IMR-90 (cell line): Measurements from ENCODE around the gene CLEC16A. TPM values are rescaled to one million over a fixed set of nuclear protein-coding genes. Genes with fewer than 3 reads are reported as not detected.

ENCODE experiments used
- ATAC-seq: fragments of 200-7000 bp; cut with Tn5 transposase; 2 replicates; pipeline ENCODE4 v1.9.1; 2020; ENCODE audit warnings: low read depth, mild to moderate bottlenecking, moderate library complexity
- BruUV-seq: library from RNA; stranded (reverse); fragments of 400-500 nt; replicated peaks from 2 replicates; lab custom pipeline; 2021; lab: Mats Ljungman, UMichigan
- CTCF ChIA-PET: fragments of 300-600 bp; formaldehyde crosslinking; extraction: SDS; loops from one replicate; lab custom pipeline; 2021; ENCODE audit warnings: antibody characterized with exemption; lab: Yijun Ruan, JAX
- POLR2A ChIA-PET: fragments of 300-600 bp; sonication (Branson Sonifier 250); formaldehyde crosslinking; loops from one replicate; lab custom pipeline; 2022; ENCODE audit warnings: antibody characterized with exemption; ENCODE audit not compliant: unreplicated experiment; lab: Charles Lee
- DNase-seq: peaks from one replicate; pipeline ENCODE4 v3.0.0; 2013
- H2AFZ ChIP-seq: replicated peaks from 2 replicates; pipeline ENCODE3; 2013; ENCODE audit warnings: low read length, mild to moderate bottlenecking; ENCODE audit not compliant: poor library complexity
- H2AK5ac ChIP-seq: 2 replicates; pipeline ENCODE4 v1.6.1; 2013; ENCODE audit warnings: low read depth, low read length, inconsistent platforms
- H2AK9ac ChIP-seq: replicated peaks from 2 replicates; pipeline ENCODE3; 2013; ENCODE audit warnings: mild to moderate bottlenecking, low read depth, low read length, moderate library complexity; ENCODE audit not compliant: poor library complexity
- H2BK120ac ChIP-seq: 2 replicates; pipeline ENCODE4 v1.6.1; 2013; ENCODE audit warnings: low read depth, low read length, inconsistent platforms
- H2BK15ac ChIP-seq: 3 replicates; pipeline ENCODE4 v1.6.1; 2013; ENCODE audit warnings: low read depth, low read length, inconsistent platforms
- H2BK20ac ChIP-seq: 2 replicates; pipeline ENCODE4 v1.6.1; 2013; ENCODE audit warnings: low read depth, mild to moderate bottlenecking, inconsistent platforms, low read length, moderate library complexity
- H2BK5ac ChIP-seq: 2 replicates; pipeline ENCODE4 v1.6.1; 2013; ENCODE audit warnings: mild to moderate bottlenecking, low read depth, low read length, inconsistent platforms; ENCODE audit not compliant: poor library complexity, severe bottlenecking
- H3K14ac ChIP-seq: replicated peaks from 2 replicates; pipeline ENCODE4 v1.6.1; 2013; ENCODE audit warnings: low read depth, low read length, inconsistent platforms
- H3K18ac ChIP-seq: 2 replicates; pipeline ENCODE4 v1.6.1; 2013; ENCODE audit warnings: low read depth, low read length, control low read depth
- H3K23ac ChIP-seq: 2 replicates; pipeline ENCODE4 v1.6.1; 2013; ENCODE audit warnings: low read depth, low read length, inconsistent platforms
- H3K27ac ChIP-seq: 2 replicates; pipeline ENCODE4 v1.5.1; 2013; ENCODE audit warnings: mild to moderate bottlenecking, control low read depth, low read length; ENCODE audit not compliant: insufficient read depth
- H3K27me3 ChIP-seq: 2 replicates; pipeline ENCODE4 v1.6.1; 2013; ENCODE audit warnings: low read length; ENCODE audit not compliant: control insufficient read depth, insufficient read depth
- H3K36me3 ChIP-seq: 2 replicates; pipeline ENCODE4 v1.6.1; 2013; ENCODE audit warnings: low read length, mixed read lengths; ENCODE audit not compliant: control insufficient read depth, insufficient read depth
- H3K4ac ChIP-seq: 2 replicates; pipeline ENCODE4 v1.6.1; 2013; ENCODE audit warnings: low read depth, low read length, inconsistent platforms
- H3K4me1 ChIP-seq: 2 replicates; pipeline ENCODE4 v1.6.1; 2013; ENCODE audit warnings: low read length, mixed read lengths; ENCODE audit not compliant: control insufficient read depth, insufficient read depth
- H3K4me2 ChIP-seq: 2 replicates; pipeline ENCODE4 v1.6.1; 2013; ENCODE audit warnings: low read depth, mild to moderate bottlenecking, control low read depth, low read length, moderate library complexity
- H3K4me3 ChIP-seq: 2 replicates; pipeline ENCODE4 v1.5.1; 2013; ENCODE audit warnings: low read depth, mild to moderate bottlenecking, control low read depth, low read length, moderate library complexity; ENCODE audit not compliant: insufficient read depth
- H3K56ac ChIP-seq: 2 replicates; pipeline ENCODE4 v1.6.1; 2013; ENCODE audit warnings: low read length, inconsistent platforms; ENCODE audit not compliant: insufficient read depth; ENCODE audit errors: extremely low read depth
- H3K79me1 ChIP-seq, 2 experiments: 2 replicates each; pipeline ENCODE4 v1.6.1; 2013; ENCODE audit warnings: low read length in 2 of 2, inconsistent platforms in 1 of 2, low read depth in 1 of 2
- H3K9ac ChIP-seq: 2 replicates; pipeline ENCODE4 v1.6.1; 2013; ENCODE audit warnings: low read depth, low read length, control low read depth
- H3K9me1 ChIP-seq: 2 replicates; pipeline ENCODE4 v1.6.1; 2013; ENCODE audit warnings: low read length, inconsistent platforms; ENCODE audit not compliant: insufficient read depth
- H3K9me3 ChIP-seq: 2 replicates; pipeline ENCODE4 v1.6.1; 2013; ENCODE audit warnings: low read length; ENCODE audit not compliant: control insufficient read depth, insufficient read depth
- H4K20me1 ChIP-seq: 2 replicates; pipeline ENCODE4 v1.6.1; 2013; ENCODE audit warnings: low read length, inconsistent platforms; ENCODE audit not compliant: insufficient read depth
- H4K5ac ChIP-seq: 2 replicates; pipeline ENCODE4 v1.6.1; 2013; ENCODE audit warnings: mild to moderate bottlenecking, low read depth, low read length, control low read depth
- H4K8ac ChIP-seq, 2 experiments: 2 replicates each; pipeline ENCODE4 v1.6.1; 2013; ENCODE audit warnings: low read depth in 2 of 2, low read length in 2 of 2, control low read depth in 1 of 2, inconsistent platforms in 1 of 2
- H4K91ac ChIP-seq: 2 replicates; pipeline ENCODE4 v1.6.1; 2013; ENCODE audit warnings: low read depth, low read length, inconsistent platforms; ENCODE audit not compliant: insufficient read depth
- FOS ChIP-seq: fragments of 150-350 bp; IDR thresholded peaks from 2 replicates; pipeline ENCODE4 v1.6.1; 2016; ENCODE audit warnings: low read depth, low read length
- RFX5 ChIP-seq: IDR thresholded peaks from 2 replicates; pipeline ENCODE4 v1.8.0; 2012; ENCODE audit warnings: low read depth, mild to moderate bottlenecking, low read length, moderate library complexity
- WGBS, 2 experiments: methylation state at CpG; one replicate each; pipeline versions ENCODE4 v1.1.5 to v1.1.7; 2013; ENCODE audit warnings: missing lambda C conversion rate in 2 of 2; ENCODE audit not compliant: insufficient read length in 1 of 2; ENCODE audit errors: extremely low coverage in 2 of 2; 5-methylcytosine and 5-hydroxymethylcytosine counted together
- dilution Hi-C: fragments of 300-500 bp; cut with HindIII; formaldehyde crosslinking; loops from one replicate; pipeline ENCODE4 v1.14.3; 2018; ENCODE audit warnings: low sequenced_read_pairs; ENCODE audit not compliant: unreplicated experiment
- in situ Hi-C: fragments of 300-500 bp; cut with MboI; formaldehyde crosslinking; loops from 3 replicates; pipeline ENCODE4 v1.14.3; 2019; ENCODE audit warnings: low sequenced_read_pairs, inconsistent platforms, mixed read lengths
- intact Hi-C: fragments of 100-400 bp; cut with micrococcal nuclease; formaldehyde crosslinking; loops from 2 replicates; pipeline ENCODE4 v1.10.0; 2022
- polyA plus RNA-seq, 3 experiments: library from polyadenylated mRNA; depleted of rRNA; stranded (reverse); fragments of >200 nt; gene quantifications; 2 replicates each; pipeline ENCODE4 v1.2.3, GENCODE V29; 2012; ENCODE audit warnings: low replicate concordance in 1 of 3
- total RNA-seq: library from RNA; depleted of rRNA; stranded (reverse); fragments of >200 nt; gene quantifications from 2 replicates; pipeline ENCODE4 v1.2.3, GENCODE V29; 2012

Gene CLEC16A
- total and polyA plus RNA-seq, 2 of the 4 experiments (the other 2 are of a cell fraction): 15.9 to 16.5 TPM

GRCh38 chr16:10982465-10983150 lies 38.2 kb downstream of the CLEC16A start:
- no peak for TF ChIP-seq RFX5
- TF ChIP-seq FOS: no peak
- 68% methylated on average over 6 of the region's 15 CpGs; no CpG with 5 or more reads in 1 of the 2 experiments for WGBS, 2 experiments
- H3K27me3 ChIP-seq: no peaks in the 10 kb centered on the region
- ChIA-PET POLR2A (no interaction called here), CTCF (interaction anchor here (2.0 to 2.5 kb wide), 2 partner anchors 18 to 273 kb away, joined by 5 to 14 read pairs; partner anchors contain the start of gene SOCS1)
- H3K79me1 ChIP-seq: peaks cover 6 to 20% of the 10 kb centered on the region in 2 experiments; a peak in 1 of 4 replicates
- H3K27ac ChIP-seq: peak overlapping the region; percentile 5; the same call in 1 of the 2 replicates
- in situ Hi-C loops (loop anchor here (10.0 kb wide), 1 partner anchor 112 kb away; no protein-coding TSS in a partner anchor), intact Hi-C loops (no loop called here), dilution Hi-C loops (no loop called here)
- H3K9me3 ChIP-seq: no peaks in the 10 kb centered on the region
- BruUV-seq: no TSS peak
- peak overlapping the region; percentile 48 for H4K91ac ChIP-seq
- H3K4me3 ChIP-seq: no peak overlapping the region
- peak overlapping the region in 1 of 2 experiments; percentile 24; a peak in 1 of 4 replicates for H4K8ac ChIP-seq
- no peaks in the 10 kb centered on the region for H4K20me1 ChIP-seq
- H3K18ac ChIP-seq: peak overlapping the region; percentile 53
- H2AFZ ChIP-seq: no peak overlapping the region
- H3K4me2 ChIP-seq: no peak overlapping the region
- peaks cover 26% of the 10 kb centered on the region for H3K9me1 ChIP-seq
- H3K4ac ChIP-seq: peak overlapping the region; percentile 66
- peak overlapping the region; percentile 45; the same call in 1 of the 2 replicates for H3K14ac ChIP-seq
- peak overlapping the region; percentile 69 for H2BK120ac ChIP-seq
- H4K5ac ChIP-seq: peak overlapping the region; percentile 81; the same call in 1 of the 2 replicates
- peaks cover 17% of the 10 kb centered on the region for H3K4me1 ChIP-seq
- H3K9ac ChIP-seq: no peak overlapping the region
- no peak for ATAC-seq
- H2BK15ac ChIP-seq: peak overlapping the region; percentile 70; the same call in 2 of the 3 replicates
- peak; percentile 37 for DNase-seq
- peak overlapping the region; percentile 50 for H2AK5ac ChIP-seq
- no peak overlapping the region for H3K23ac ChIP-seq
- peaks cover 14% of the 10 kb centered on the region for H3K36me3 ChIP-seq
- no peak overlapping the region for H2BK5ac ChIP-seq
- peak overlapping the region; percentile 31 for H2AK9ac ChIP-seq
- H3K56ac ChIP-seq: no peak overlapping the region
- peak overlapping the region; percentile 75 for H2BK20ac ChIP-seq
